Measurements from ENCODE around the gene CAPG.
A peak's percentile ranks its signal among the peaks of the same experiment; 100 is the strongest.
"Not testable (repeated sequence)": the region's sequence is repeated elsewhere in the genome, so short reads cannot be mapped to it uniquely, and the experiment has no call there.

Gene CAPG

DNA sequence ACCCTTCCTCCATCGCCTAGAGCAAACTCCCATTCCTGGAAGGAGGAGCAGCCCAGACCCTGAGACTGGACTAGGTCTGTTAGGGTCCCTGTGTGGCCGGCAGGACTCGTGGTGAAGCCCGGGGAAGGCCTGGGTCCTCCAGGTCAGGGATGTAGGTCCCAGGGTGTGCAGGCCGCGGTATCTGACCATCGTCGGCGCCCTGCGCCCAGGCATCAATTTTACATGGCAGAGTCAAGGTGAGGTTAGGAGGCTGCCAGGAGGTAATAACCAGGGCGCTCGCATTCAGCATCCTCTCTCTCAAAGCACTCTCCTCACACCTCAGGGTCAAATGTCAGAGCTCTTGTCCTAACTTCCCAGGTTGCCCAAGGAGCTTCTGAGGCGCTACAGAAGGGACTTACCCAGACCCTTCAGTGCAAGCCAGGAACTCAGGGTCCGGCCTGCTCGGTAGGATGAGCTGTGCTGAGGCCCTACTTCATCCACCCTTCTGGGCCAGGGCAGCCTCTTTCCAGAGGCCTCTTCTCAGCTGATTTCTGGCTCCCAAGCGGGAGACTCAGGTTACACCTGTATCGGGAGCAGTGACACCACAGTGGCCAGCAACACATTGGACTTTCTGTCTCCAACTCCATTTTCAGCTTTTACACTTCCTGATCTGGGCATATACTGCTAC is 9.0 kb upstream of the CAPG start:
- no peak for DNase-seq

DNA sequence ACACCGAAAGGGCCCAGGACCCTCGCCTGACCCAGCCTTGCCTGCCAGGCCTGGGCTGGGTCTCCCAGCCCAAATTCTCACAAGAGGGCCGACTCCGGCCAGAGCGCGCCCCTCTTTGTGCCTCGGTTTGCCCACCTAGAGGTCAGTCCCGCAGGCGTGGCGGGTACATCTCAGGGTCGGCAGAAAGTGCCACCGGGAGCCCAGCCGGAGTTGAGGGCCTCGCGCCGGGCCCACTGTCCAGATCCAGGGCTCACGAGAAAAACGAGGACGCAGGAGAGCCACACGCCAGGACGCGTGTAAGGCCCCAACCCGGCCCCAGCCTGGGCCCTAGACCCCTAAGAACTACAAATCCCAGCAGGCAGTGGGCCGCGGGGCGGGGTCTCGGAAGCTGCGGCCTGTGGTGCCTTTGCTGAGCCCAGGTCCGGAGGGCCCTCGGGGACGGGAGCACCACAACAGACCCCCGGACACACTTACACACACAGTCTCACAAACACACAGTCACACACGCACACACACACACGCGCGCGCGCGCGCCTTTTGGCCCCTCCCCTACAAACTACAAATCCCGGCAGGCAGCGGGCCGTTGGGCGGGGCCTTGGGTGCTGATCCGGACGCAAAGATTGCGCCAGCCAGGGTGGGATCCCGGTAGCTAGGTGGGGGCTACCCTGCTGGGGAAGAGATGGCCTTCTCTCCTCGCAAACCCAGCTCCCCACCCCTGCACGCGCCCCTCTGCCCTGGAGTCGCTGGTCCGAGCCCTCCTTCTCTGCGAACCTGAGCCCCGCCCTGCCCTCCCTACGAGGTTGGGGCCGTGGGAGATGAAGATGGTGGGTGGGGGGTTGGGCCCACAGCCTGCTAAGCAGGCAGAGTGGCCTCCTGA is 8.2 kb upstream of the CAPG start, which contains the start of gene SH2D6:
Gene SH2D6 (plus strand): TSS at position 583 of the 877 bp plus-strand sequence. CDS start 10,752 bp downstream, outside the sequence.
- peak; percentile 96 for DNase-seq

DNA sequence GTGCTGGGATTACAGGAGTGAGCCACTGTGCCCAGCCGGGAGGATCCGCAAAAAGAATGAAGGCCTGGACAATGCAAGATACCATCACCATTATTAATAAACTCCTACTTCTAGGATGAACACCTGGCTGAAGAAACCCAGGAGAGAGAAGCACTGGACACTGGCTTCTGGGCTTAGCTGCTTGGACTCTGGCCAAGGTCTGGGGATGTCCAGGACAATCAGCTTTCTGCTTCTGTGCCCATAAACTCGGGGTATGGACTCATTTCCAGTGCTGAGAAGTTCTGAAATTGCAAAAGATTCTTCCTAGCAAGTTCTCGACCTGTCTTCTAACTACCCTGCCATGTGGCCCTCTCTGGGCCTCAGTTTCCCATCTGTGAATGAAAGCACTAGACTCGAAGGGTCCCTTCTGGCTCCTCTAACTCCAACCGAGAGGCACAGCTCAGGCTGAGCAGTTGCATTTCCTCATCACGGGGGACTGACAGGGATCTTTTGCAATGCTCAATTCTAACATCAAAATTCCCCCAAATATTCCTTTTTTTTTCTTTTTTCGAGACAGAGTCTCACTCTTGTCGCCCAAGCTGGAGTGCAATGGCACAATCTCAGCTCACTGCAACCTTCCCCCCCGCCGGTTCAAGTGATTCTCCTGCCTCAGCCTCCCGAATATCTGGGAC is 5.9 kb upstream of the CAPG start:
- DNase-seq, result no peak

DNA sequence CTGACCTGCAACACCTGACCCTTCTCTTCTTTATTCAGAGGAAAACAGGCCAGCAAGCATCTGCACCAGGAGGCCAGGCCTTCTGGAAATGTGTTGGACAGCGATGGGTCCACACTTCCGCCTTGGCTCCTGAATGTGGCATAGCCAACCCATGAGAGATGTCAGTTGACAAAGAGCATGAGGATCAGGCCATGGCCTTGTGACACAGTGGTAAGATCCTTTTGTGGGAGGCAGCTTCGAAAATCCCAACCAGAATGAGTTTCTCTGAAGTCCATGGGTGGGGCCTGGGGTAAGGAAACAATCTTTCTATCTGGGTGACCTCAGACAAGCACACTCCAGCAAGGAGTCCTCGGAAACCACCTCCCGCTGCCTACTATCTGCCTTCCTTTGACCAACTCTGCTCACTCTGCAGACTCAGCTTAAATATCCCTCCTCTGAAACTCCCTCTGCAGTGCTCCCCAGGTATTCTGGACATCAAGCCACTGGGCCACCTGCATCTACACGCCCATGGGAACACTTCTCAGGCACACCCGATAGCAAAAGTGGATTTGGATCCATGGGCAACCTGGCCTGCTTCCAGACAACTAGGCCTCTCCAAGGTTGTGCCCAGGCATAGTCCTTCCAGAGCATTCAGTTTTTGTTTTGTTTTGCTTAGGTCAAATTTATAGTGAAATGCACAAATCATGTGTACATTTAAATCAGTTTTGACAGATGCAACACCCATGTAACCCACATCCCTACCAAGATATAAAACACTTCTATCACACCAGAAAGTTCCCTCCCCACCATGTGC is 4.8 kb upstream of the CAPG start:
- DNase-seq, result no peak

DNA sequence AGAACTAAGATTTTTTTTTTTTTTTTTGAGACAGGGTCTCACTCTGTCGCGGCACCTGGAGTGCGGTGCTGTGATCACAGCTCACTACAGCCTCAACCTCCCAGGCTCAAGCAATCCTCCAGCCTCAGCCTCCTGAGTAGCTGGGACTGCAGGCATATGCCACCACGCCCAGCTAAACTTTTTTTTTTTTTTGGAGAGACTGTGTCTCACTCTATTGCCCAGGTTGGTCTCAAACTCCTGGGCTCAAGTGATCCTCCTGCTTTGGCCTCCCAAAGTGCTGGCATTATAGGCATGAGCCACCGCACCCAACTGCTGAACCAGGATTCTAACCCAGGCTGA is 4.2 kb upstream of the CAPG start:
- DNase-seq, result not testable (repeated sequence)

DNA sequence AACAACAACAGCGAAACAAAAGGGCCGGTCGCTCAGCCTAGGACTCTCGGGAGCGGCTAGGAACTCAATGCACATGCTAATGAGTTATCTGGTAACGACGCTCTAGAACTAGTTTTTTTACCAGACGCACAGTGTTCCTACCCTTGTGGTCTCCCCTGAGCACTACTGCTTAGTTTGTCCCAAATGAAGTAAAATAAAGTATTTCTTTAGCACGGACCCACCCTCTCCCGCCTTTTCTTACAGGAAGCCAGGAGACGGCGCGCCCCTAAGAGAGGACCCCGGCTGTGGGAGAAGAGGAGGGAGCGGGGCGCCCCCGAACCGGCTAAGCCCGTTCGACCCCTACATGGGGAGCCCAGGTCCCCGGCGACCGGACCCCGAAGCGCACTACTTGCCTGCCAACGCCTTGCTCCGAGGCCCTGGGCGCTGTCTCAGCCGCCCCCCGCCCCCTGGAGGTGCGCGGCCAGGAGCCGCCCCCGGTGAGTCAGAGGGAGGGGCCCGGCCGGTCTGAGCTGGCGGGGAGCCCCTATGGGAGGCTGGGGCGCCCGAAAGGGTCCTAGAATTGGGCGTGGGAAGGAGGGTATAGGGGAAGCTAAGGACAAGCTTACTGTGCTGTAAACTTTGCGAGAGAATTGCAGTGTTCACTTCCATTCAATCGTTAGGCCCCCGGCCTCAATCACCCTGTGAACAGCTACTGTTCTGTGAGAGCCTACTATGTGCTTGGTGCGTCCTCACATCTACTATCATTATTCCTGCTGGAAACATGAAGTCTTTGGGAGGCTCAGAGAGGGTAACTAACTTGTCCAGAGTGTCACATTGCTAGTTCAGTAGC is 3.6 kb upstream of the CAPG start:
- peak; percentile 81 for DNase-seq

DNA sequence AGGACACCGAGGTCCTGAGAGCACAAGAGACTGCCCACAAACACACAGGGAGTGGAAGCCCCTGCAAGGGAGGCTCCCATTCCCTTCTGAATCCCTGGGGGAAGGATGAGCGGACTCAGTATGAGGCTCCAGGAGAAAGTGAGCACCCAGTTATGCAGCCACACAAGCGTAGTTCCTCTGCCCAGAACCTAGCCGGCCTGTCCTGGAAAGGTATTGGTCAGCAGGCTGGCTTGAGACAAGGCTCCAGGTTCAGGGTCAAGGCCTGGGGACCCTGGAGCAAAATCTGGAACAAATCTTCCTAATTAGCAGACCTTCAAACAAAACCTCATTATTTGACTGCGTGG is 1.2 kb upstream of the CAPG start:
- no peak for DNase-seq

DNA sequence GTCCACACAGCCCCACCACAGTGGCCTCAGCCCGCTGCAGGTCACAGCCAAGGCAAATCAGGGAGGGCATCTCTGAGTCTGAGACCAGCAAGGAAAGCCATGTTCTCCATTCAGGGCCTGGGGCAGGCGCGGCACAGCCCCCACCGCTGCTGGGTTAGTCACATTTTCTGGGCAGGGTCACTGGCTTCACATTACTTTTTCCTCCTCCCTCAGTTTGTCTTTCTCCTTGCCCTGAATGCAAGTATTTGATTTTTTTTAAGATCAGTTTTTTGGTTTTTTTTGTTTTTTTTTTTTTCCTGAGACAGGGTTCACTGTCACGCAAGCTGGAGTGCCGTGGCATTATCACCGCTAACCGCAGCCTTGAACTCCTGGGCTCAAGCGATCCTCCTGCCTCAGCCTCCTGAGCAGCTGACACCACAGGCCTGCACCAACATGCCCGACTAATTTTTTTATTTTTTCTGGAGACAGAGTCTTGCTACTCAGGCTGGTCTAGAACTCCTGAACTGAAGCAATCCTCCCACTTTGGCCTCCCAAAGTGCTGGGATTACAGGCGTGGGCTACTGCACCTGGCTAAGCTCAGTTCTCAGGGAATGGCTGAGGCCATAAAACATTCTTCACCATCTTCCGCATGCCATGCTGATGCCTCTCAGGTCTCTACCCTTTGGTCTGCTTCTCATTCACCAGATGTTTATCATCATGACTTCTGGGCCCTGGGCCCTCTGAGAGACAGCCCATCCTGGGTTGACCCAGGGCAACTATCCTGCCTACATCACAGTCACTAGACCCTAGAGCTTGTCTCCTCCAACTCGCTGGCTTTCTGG is 628 bp upstream of the CAPG start:
- DNase-seq, result no peak

DNA sequence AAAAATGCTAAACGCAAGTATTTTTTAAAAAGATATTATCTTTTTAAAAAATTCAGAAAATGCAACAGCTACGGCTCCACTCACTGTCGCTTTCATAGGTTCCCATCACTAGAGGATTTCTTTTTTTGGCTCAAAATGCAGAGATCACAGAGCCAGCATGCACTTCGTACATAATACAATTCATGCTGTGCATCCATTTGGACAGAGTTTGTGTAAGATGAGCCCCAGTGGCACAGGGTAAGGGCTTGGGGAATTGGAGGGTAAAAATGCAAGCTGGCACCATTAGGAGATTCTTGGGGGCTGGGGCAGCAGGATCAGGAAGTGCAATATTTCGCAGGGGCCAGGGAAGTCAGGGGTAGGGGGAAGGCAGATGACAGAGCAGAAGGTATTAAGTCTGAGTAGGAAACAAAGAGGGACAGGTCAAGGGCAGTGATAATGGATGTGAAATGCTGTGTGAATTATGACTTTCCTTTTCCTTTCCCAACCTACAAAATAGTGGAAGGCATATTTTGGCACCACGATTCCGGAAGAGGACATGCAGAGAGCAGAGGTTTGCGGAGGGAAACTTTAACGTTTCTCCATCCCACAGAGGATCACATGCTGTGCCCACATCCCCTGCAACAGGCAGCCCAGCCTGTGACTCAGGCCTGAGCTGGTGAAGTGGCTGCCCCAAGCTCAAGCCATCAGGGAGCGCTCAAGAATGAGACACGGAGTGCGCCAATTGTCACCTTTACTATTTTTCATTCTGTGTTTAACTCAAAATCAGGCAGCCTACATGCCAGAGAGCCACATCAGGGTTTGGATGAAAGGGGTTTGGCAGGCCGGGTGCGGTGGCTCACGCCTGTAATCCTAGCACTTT is 4.7 kb downstream of the CAPG start:
- DNase-seq, result peak; percentile 81

DNA sequence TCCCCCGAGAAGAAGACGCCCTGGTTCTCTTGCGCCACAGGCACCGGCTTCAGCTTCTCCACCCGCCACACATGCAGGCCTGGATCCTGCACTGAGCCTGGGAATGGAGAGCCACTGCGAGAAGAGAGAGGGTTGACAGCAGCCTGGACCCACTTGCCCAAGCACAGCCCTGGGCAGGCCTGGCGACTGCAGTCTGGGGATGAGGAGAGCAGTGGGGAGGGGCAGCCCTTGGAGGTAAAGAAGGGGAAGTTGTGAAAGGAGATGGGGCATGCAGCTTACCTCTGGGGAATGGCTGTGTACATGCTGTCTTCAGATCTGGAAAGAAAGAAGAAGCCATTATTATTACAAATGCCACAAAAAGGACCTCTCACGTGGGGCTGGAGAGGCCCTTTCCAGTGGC is 8.3 kb downstream of the CAPG start:
- DNase-seq, result no peak

- no peak for DNase-seq
These were observed 8.7 kb downstream of the CAPG start for GRCh38 chr2:85401464-85401805.

DNA sequence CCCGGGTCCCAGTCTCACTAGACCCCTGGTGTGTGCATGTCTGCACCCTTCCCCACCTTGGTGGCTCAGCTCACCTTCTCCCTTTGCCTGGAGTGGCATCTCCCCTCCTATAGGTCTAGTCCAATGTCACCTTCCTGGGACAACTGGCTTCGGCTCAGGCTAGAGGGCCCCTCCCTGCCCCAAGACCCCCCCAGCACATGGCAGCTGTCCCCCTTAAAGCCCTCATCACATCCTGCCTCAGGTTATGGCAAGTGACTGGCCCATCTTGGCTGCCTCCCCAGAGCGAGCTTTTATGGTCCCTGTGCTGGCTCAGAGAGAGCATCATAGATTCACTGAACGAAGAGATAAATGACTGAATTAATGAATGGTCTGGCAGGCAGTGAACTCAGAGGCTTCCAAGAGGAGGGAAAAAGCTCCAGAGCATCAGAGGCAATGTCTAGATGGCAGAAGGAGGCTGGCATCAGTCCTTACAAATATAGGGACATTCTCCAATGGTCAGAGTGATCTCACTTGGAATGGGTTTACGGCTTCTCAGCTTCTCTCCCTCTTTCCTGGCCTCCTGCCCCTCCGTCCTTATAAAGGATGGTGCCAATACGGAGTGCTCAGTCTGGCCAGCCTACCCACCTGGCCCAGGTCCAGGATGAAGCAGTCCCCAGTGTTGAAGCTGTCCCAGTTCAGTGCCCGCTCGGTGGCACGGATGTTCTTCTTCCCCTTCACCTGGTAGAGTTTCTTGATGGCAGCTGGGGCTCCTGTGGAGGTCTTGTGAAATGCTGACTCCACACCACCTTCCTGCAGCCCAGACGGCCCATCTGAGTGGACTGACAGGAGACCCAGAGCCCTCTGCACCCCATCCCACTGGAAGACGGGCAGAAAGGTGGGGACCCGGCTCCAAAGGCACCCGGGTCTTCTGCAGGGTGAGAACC is 9.4 kb downstream of the CAPG start:
- DNase-seq, result no peak

DNA sequence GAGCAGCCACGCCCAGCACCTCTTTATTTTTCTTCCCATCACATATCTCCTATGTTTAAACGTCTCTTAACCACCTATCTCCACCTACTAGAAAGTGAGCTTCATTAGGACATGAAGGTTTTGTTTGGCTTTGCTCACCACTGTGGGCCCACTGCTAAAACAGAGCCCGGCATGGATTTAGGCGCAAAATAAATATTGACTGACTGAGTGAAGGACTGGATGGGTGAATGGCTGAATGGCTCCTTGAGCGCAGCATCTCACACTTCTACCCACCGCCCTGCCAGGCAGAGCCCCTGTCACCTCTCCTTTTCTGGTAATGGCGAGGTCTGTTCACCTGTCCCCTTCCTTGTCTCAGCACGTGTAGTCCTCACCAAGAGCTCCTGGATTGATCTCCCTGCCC is 10.1 kb downstream of the CAPG start:
- DNase-seq, result no peak

DNA sequence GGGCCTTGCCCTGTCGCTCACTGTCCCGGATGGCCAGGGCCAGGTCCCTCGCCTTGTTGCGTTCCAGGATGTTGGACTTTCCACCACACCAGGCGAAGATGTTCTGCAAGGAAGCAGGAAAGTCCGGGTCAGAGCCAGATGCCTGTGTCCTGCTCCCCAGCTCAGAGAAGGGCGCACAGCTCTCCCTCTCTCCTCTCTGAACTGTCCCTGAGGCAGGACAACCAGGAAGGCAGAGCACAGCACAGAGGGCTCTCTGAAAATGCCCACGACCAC is 11.0 kb downstream of the CAPG start:
- no peak for DNase-seq

GRCh38 chr2:85398426-85399182 is 11.6 kb downstream of the CAPG start:
- DNase-seq, result no peak

GRCh38 chr2:85397925-85398331 is 12.2 kb downstream of the CAPG start:
- no peak for DNase-seq

GRCh38 chr2:85396531-85397470 is 13.4 kb downstream of the CAPG start:
- no peak for DNase-seq

Measured in activated CD8-positive, alpha-beta memory T cell treated with anti-CD3 and anti-CD28 coated beads for 24 hours (primary cell).